Right ventricle myocardium inferior (tissue), 1 donor: ENCODE data around the gene ASPG. TPM values are rescaled to one million over a fixed set of nuclear protein-coding genes. Genes with fewer than 3 reads are reported as not detected.
A peak's percentile ranks its signal among the peaks of the same experiment; 100 is the strongest.

Experiments used
- ATAC-seq: fragments of 200-7000 bp; cut with Tn5 transposase; one replicate; pipeline ENCODE4 v1.9.1; 2020; ENCODE audit warnings: mild to moderate bottlenecking, moderate library complexity
- DNase-seq: peaks from one replicate; pipeline ENCODE4 v3.0.0; 2021; ENCODE audit errors: missing footprints
- intact Hi-C: fragments of 100-400 bp; cut with DNase I; formaldehyde crosslinking; loops from one replicate; pipeline ENCODE4 v1.11.0; 2022
- total RNA-seq: library from RNA; stranded (reverse); fragmentation: NEBNext Ultra II Directional; extraction: Animal tissue kit (Norgen Biotek cat#: 25700); gene quantifications from one replicate; pipeline ENCODE4 v1.2.1, GENCODE V29; 2021
- donor health status: DM: no; HTN: yes; CAD: no; lungs with severe emphysema.

The ASPG gene
- total RNA-seq, 1 donor from 2014 or later = 27.5 TPM

GRCh38 chr14:104139460-104140212 lies 54.1 kb downstream of the ASPG start:
- ATAC-seq (no peak), DNase-seq (peak; percentile 55)
- intact Hi-C loops = loop anchor here (2.0 to 5.0 kb wide), 3 partner anchors 45 to 503 kb away; no protein-coding TSS in a partner anchor

DNA sequence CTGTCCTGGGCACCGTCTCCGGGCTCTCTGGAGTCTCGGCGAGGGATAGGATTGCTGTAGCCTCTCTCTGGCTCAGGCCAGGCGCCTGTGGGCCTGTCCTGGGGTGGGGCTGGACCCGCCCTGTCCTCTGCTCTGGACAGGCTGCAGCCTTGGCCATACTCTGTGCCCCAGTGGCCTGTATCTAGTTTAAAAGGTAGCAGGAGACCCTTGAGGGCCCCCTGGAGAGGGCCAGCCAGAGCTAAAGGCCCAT lies 54.6 kb downstream of the ASPG start:
- intact Hi-C loops = no loop called here
- ATAC-seq = no peak
- peak; percentile 65 for DNase-seq

DNA sequence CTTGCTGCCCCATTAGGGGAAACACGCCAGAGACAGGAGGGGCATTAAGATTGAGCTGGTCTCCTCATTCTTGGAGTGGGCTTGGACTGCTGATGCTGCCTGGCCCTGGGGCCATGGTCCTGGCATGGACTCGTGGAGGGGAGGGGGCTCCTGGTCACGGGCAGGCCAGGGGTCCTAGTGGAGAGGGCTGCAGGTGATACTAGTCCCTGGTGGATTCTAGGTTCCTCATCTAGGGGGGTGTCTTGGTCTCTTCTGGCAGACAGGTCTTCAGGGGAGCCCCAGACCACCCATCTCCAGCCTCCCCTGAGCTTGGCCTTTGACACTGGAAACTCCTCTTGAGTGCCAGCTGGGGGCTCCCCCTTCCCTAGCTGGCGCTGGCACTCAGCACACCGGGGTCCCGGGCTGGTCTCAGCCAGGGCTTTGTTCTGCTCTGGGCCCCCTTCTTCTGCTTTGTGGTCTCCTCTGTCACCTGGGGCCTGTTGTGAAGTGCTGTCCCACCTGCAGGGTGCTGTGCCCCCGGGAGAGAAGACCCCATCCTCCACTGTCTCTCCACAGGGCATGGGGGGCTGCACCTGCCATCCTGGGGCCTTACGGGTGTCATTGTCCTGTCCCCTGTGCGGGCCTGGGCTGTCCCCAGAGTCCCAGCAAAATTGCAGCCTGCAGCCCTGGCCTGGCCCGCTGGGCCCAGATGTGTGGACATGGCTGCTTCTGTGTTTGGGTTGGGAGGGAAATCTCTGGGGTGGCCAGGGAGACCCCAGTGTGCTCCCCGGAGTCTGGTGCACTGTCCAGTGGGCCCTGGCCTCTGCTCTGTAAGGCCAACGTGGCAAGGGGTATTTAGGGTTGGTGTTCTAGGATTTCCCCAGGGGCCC lies 55.2 kb downstream of the ASPG start:
- ATAC-seq (no peak), DNase-seq (peak; percentile 65)
- intact Hi-C loops = no loop called here

GRCh38 chr14:104141621-104142091 lies 56.2 kb downstream of the ASPG start:
- ATAC-seq (no peak), DNase-seq (peak; percentile 40)
- intact Hi-C loops = no loop called here

GRCh38 chr14:104142136-104142945 lies 56.8 kb downstream of the ASPG start:
- peak; percentile 52 for DNase-seq
- intact Hi-C loops = no loop called here
- ATAC-seq = no peak

DNA sequence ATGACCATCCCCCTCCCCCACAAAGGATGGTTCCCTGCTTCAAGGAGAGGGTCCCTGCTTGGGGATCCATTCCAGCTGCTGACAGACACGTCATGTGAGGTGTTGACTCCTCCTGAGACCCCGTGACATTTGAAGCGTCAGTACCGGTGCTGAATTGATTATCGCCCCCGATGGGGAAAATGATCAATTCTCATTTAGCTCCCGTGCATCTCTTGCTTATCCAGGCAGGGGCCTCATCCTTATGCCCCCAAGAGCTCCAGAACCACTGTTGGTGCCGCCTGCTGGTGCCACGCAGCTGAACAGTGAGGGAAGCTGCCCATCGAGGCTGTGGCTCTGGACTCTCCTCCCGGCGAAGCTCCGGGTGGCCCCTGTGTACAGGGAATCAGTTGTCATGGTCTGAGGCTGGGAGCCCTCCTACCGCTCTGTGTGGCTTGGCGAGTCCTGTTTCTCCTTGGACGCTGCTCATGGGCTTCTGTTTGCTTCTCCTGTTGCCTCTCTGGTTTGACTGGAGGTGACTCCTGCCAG lies 57.5 kb downstream of the ASPG start:
- intact Hi-C loops = no loop called here
- DNase-seq (peak; percentile 35), ATAC-seq (no peak)

GRCh38 chr14:104143521-104144452 lies 58.3 kb downstream of the ASPG start:
- DNase-seq (peak; percentile 56), ATAC-seq (no peak)
- intact Hi-C loops = no loop called here

DNA sequence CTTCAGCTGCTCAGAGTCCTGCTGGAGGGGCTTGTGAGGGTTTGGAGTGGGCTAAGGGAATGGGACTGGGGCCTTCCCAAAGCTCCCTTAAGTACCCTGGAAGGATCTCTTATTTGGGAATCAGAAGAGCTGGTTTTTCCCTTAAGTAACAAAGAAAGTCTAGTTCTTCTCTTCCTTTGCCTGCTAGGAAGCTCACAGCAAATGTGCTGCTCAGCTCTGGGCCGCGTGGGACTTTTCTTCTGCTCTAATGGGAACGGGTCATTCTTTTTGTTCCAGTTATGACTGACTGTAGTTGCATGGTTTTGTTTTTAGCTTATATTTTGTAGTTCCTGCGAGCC lies 58.9 kb downstream of the ASPG start:
- DNase-seq = no peak

DNA sequence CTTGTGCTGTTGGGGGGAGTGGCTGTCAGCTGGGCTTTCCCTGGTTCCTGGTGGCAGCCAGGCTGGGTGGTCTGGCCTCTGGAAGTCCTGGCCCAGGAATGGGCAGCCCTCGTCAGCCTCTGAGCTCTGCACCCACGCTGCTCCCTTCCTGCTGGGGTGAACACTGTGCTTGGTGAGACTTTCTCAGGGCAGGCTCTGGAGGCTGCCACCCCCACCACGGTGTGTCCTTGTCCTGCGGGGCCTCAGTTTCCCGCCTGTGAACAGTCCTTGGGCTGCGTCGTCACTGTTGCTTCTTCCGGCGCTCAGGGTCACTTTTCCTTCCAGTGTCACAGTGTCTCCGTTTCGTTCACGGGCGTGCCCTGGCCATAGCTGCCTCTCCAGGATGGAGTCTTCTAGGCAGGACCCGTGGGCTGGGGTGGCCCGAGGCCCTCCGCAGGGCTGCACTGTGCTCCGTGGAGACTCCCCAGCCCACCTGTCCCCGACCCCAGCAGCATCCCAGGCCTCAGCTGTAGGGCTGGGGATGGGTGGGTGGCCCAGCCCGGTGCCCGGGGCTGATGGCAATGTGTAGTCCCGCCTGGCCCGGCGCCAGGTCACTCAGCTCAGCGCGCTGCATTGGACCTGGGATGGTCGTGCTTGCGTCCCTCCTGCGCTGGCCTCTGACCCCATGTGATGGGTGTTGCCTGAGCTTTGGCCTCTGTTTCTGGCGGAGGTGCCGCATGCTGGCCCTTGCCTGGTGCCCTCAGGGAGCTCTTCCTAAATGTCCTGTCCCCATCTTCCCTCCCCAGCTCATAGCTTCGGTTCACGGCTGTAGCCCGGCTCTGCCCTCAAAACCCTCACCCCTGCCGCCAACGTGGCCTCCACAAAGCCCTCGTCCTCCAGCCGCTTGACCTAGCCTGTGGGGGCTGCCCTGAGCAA lies 59.7 kb downstream of the ASPG start:
- ATAC-seq (no peak), DNase-seq (peak; percentile 72)
- intact Hi-C loops = no loop called here

More for the DNA sequence above, 58.9 kb downstream of the ASPG start:
- intact Hi-C loops = no loop called here
- ATAC-seq = no peak

GRCh38 chr14:104145826-104146601 lies 60.5 kb downstream of the ASPG start:
- ATAC-seq (no peak), DNase-seq (peak; percentile 49)
- intact Hi-C loops = no loop called here

DNA sequence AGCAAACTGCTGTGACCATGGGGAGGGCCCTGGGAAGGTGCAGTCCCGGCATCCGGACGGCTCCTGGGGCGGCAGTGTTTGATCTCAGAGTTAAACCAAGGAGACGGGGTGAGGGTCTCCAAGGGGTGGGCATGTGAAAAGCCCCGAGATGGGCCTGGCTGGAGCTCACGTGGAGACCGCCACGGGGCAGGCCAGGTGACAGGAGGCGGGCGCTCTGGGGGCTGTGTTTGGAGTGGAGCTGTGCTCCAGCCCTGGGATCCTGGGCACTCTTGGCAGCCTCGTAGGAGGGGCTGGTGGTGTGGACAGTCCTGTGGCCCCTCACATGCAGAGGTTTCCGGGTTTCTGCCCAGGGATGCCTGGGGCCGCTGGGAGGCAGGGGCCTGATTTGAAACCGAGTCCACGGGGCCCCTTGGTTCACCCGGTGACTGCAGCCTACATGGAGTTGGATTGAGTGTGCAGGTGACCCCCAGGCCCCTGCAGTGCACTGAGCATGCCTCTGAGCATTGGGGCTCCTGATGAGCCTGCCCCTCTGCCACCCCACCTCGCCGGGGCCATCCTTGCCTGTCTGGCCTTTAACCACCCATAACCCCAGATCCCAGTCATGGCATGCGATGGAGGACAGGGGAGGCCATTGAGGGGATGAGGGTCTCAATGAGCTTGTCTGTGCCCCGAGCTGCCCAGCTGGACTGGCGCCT lies 61.3 kb downstream of the ASPG start:
- ATAC-seq = no peak
- intact Hi-C loops = no loop called here
- DNase-seq = peak; percentile 41

GRCh38 chr14:104147346-104148125 lies 62.0 kb downstream of the ASPG start:
- intact Hi-C loops = no loop called here
- ATAC-seq (no peak), DNase-seq (peak; percentile 37)

- ATAC-seq (no peak), DNase-seq (peak; percentile 54)
- intact Hi-C loops = no loop called here
Measured at GRCh38 chr14:104148433-104149277, 63.2 kb downstream of the ASPG start.

GRCh38 chr14:104149278-104149595 lies 63.7 kb downstream of the ASPG start:
- DNase-seq = no peak
- no peak for ATAC-seq
- intact Hi-C loops = no loop called here
